ENCODE measurements around the gene HINT3. TPM values are rescaled to one million over a fixed set of nuclear protein-coding genes. Genes with fewer than 3 reads are reported as not detected.
"Not testable (repeated sequence)": the region's sequence is repeated elsewhere in the genome, so short reads cannot be mapped to it uniquely, and the experiment has no call there.

The HINT3 gene
- total RNA-seq, 1 donor from 2014 or later: 17.4 TPM

DNA sequence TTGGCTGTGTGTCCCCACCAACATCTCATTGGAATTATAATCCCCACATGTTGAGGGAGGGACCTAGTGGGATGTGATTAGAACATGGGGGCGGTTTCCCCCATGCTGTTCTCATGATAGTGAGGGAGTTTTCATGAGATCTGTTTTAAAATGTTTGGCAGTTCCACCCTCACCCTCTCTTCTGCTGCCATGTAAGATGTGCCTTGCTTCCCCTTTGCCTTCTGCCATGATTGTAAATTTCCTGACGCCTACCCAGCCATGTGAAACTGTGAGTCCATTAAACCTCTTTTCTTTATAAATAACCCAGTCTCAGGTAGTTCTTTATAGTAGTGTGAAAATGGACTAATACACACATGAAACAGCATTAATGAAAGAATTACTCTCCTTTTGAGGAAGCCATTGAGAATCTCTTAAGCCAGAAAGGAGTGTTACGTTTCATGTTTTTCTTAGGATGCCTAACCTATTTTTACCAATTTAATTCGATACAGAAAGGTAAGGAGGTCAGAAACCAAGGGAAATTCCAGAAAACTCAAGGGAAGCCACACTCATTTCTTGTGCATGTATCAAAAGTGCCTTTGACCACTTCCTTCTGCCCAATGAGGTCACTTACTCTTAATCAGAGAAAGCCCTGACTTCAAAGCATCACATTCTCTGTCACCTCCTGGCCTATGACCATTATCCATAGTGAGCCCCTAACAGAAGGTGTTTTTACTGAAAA lies 24.7 kb upstream of the HINT3 start:
- Mint-ChIP-seq H3K9me3 (no peaks in the 10 kb centered on the region), H3K4me1 (no peaks in the 10 kb centered on the region), H3K36me3 (ENCODE audit: low read depth) (peaks cover 4% of the 10 kb centered on the region), H3K27me3 (ENCODE audit: low read depth) (no peaks in the 10 kb centered on the region), H3K27ac (ENCODE audit: unreplicated experiment) (no peak overlapping the region), H3K4me3 (no peak overlapping the region)
- TF ChIP-seq, protein P1, sequence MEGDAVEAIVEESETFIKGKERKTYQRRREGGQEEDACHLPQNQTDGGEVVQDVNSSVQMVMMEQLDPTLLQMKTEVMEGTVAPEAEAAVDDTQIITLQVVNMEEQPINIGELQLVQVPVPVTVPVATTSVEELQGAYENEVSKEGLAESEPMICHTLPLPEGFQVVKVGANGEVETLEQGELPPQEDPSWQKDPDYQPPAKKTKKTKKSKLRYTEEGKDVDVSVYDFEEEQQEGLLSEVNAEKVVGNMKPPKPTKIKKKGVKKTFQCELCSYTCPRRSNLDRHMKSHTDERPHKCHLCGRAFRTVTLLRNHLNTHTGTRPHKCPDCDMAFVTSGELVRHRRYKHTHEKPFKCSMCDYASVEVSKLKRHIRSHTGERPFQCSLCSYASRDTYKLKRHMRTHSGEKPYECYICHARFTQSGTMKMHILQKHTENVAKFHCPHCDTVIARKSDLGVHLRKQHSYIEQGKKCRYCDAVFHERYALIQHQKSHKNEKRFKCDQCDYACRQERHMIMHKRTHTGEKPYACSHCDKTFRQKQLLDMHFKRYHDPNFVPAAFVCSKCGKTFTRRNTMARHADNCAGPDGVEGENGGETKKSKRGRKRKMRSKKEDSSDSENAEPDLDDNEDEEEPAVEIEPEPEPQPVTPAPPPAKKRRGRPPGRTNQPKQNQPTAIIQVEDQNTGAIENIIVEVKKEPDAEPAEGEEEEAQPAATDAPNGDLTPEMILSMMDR (conservative IDR thresholded peaks at IDR 0.05): no peak
- DNase-seq (ENCODE audit: low read depth, low spot score): no peak

DNA sequence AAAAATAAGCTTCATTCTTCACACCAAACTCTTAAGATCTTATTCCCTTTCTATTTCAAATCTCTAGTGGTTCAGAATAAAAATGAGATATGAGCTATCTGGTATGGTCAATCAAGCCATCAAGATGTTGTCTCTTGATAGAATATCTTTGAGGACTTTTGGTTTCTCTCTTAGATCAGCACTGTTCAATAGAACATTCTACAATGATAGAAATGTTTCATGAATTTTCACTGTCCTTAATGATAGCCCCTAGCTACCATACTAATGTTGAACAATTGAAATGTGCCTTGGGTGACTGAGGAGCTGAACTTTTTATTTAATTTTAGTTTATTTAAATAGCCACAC lies 24.1 kb upstream of the HINT3 start:
- TF ChIP-seq, protein P1 (conservative IDR thresholded peaks at IDR 0.05): no peak
- Mint-ChIP-seq H3K27ac (ENCODE audit: unreplicated experiment) (no peak overlapping the region), H3K4me1 (no peaks in the 10 kb centered on the region), H3K9me3 (no peaks in the 10 kb centered on the region), H3K27me3 (ENCODE audit: low read depth) (no peaks in the 10 kb centered on the region), H3K4me3 (no peak overlapping the region), H3K36me3 (ENCODE audit: low read depth) (peaks cover 4% of the 10 kb centered on the region)
- no peak for DNase-seq (ENCODE audit: low read depth, low spot score)

DNA sequence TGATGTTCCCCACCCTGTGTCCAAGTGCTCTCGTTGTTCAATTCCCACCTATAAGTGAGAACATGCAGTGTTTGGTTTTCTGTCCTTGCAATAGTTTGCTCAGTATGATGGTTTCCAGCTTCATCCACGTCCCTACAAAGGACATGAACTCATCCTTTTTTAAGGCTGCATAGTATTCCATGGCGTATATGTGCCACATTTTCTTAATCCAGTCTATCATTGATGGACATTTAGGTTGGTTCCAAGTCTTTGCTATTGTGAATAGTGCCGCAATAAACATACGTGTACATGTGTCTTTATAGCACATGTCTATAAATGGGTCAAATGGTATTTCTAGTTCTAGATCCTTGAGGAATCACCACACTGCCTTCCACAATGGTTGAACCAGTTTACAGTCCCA lies 21.1 kb upstream of the HINT3 start:
- H3K4me1 Mint-ChIP-seq; H3K27me3 Mint-ChIP-seq (ENCODE audit: low read depth); H3K27ac Mint-ChIP-seq (ENCODE audit: unreplicated experiment); H3K9me3 Mint-ChIP-seq; DNase-seq (ENCODE audit: low read depth, low spot score); H3K36me3 Mint-ChIP-seq (ENCODE audit: low read depth); H3K4me3 Mint-ChIP-seq: not testable (repeated sequence)

DNA sequence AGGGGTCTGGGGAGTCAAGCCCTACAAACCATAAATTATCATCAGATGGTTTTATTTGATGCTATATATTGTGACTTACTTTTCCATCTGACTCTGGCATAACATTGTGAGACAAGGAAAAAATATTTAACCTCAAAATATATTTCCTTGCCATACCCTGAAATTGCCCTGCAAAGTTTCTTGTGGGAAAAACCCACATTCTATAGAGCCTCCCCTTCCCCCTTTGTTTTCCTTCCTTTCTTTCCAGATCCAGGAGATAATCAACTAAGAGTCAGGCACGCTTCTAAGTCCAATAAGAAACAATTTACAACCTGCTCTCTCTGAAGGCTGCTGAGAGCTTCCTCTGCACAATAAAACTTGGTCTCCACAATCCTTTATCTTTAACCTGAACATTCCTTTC lies 17.5 kb upstream of the HINT3 start:
- Mint-ChIP-seq H3K27me3 (ENCODE audit: low read depth) (peaks cover 29% of the 10 kb centered on the region), H3K9me3 (no peaks in the 10 kb centered on the region), H3K4me3 (no peak overlapping the region), H3K4me1 (no peaks in the 10 kb centered on the region), H3K36me3 (ENCODE audit: low read depth) (no peaks in the 10 kb centered on the region), H3K27ac (ENCODE audit: unreplicated experiment) (no peak overlapping the region)
- DNase-seq (ENCODE audit: low read depth, low spot score): no peak
- TF ChIP-seq, protein P1 (conservative IDR thresholded peaks at IDR 0.05): no peak

DNA sequence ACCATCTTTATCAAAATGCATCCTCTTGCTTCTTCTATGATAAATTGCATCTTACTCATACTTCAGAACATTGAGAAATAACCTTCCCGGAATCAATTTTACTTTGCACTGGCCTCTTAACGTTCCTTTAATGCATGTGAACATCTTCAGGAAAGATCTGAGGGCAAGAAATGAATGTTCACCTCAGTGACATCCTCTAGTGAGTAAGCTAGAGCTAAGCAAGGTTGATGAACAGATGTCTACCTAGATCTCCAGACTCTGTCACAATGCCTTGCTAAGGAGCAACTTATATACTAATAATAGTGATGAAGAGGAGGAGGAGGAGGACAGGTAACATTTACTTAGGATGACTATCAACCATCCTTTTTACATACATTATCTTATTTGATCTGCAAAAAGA lies 16.8 kb upstream of the HINT3 start:
- Mint-ChIP-seq H3K9me3 (no peaks in the 10 kb centered on the region), H3K36me3 (ENCODE audit: low read depth) (no peaks in the 10 kb centered on the region), H3K4me3 (no peak overlapping the region), H3K27ac (ENCODE audit: unreplicated experiment) (no peak overlapping the region), H3K4me1 (no peaks in the 10 kb centered on the region), H3K27me3 (ENCODE audit: low read depth) (peaks cover 29% of the 10 kb centered on the region)
- DNase-seq (ENCODE audit: low read depth, low spot score): no peak
- TF ChIP-seq, protein P1 (conservative IDR thresholded peaks at IDR 0.05): no peak

DNA sequence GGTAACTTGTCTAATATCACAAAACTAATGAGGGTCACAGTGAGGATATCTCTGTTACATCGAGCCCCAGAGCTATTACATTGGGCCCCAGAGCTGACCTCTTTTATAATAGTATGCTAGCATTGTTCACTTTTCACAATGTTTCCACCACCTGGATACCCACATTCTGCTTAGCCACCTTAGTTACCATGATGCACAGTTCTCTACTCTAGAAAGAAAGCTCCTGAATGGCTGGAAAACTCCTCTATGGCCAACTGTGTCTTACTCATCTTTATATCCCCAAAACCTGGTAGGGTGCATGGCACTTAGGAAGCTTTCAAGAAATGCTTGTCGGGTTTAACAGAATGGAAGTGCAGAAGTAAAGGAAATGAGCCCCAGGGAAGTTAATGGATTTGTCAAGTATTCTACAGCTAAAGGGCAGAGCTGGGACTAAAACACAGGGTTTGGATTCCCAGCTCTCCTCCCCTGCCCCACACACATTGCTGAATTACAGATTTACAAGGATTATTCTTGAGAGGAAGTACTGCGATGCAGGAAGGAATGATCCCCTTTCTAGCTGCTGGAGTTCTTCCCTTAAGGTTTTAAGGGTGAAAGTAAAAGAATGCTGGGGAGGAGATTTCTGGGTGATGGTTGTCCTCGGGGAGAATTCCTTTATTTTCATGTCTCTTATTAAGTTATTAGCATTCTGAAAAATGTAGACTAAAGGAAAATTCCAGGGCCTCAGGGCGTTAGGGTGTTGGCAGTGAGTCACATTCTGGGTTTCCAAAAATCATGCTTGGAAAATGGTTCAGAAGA lies 16.1 kb upstream of the HINT3 start:
- Mint-ChIP-seq H3K4me3 (no peak overlapping the region), H3K27me3 (ENCODE audit: low read depth) (peaks cover 29% of the 10 kb centered on the region)

More for the DNA sequence above, 16.1 kb upstream of the HINT3 start:
- no peak overlapping the region for H3K27ac Mint-ChIP-seq (ENCODE audit: unreplicated experiment)
- H3K36me3 Mint-ChIP-seq (ENCODE audit: low read depth): no peaks in the 10 kb centered on the region
- TF ChIP-seq, protein P1 (conservative IDR thresholded peaks at IDR 0.05): no peak
- no peak for DNase-seq (ENCODE audit: low read depth, low spot score)
- no peaks in the 10 kb centered on the region for H3K4me1 Mint-ChIP-seq
- no peaks in the 10 kb centered on the region for H3K9me3 Mint-ChIP-seq
